Activated naive CD4-positive, alpha-beta T cell treated with anti-CD3 and anti-CD28 coated beads, Interleukin-2, amount 50 U/mL, for 72 hours (primary cell): Measurements from ENCODE around the gene CACNG6. TPM values are rescaled to one million over a fixed set of nuclear protein-coding genes. Genes with fewer than 3 reads are reported as not detected.
A peak's percentile ranks its signal among the peaks of the same experiment; 100 is the strongest.
"Not testable (repeated sequence)": the region's sequence is repeated elsewhere in the genome, so short reads cannot be mapped to it uniquely, and the experiment has no call there.

Source experiments
- ATAC-seq, 2 donors: fragments of 150-1000 bp; cut with Tn5 transposase; 2 replicates each; pipeline ENCODE4 v1.10.0; 2021; ENCODE audit warnings: mild to moderate bottlenecking in 2 of 2, moderate library complexity in 2 of 2
- DNase-seq, 2 donors: peaks; one replicate each; pipeline ENCODE4 v3.0.0; 2021 to 2022; ENCODE audit warnings: low spot score in 2 of 2
- H3K27ac Mint-ChIP-seq, 2 donors: one replicate each; pipeline ENCODE4 v1.8.0; 2022; ENCODE audit warnings: mild to moderate bottlenecking in 2 of 2, mixed read lengths in 2 of 2
- H3K36me3 Mint-ChIP-seq, 2 donors: one replicate each; pipeline ENCODE4 v1.8.0; 2022; ENCODE audit warnings: mixed read lengths in 2 of 2
- H3K9me3 Mint-ChIP-seq, 2 donors: one replicate each; pipeline ENCODE4 v1.8.0; 2022; ENCODE audit warnings: mixed read lengths in 2 of 2
- total RNA-seq, 2 donors: library from RNA; stranded (reverse); gene quantifications; one replicate each; pipeline ENCODE4 v1.2.3, GENCODE V29; 2022

Gene CACNG6
- total RNA-seq, 2 donors from 2014 or later: not detected

- DNase-seq (no peak), ATAC-seq (no peak)
- Mint-ChIP-seq H3K27ac (no peak overlapping the region), H3K9me3 (no peaks in the 10 kb centered on the region), H3K36me3 (no peaks in the 10 kb centered on the region)
Observed at GRCh38 chr19:54017261-54017660, 25.8 kb downstream of the CACNG6 start.

- Mint-ChIP-seq H3K9me3 (no peaks in the 10 kb centered on the region), H3K27ac (no peak overlapping the region)
Observed at GRCh38 chr19:54021363-54021762, 29.9 kb downstream of the CACNG6 start.

GRCh38 chr19:54021932-54022331 is 30.5 kb downstream of the CACNG6 start:
- no peaks in the 10 kb centered on the region for H3K36me3 Mint-ChIP-seq
- H3K9me3 Mint-ChIP-seq: no peaks in the 10 kb centered on the region
- ATAC-seq: no peak
- DNase-seq: no peak
- H3K27ac Mint-ChIP-seq: no peak overlapping the region

More at GRCh38 chr19:54021363-54021762, 29.9 kb downstream of the CACNG6 start:
- no peaks in the 10 kb centered on the region for H3K36me3 Mint-ChIP-seq
- DNase-seq (no peak), ATAC-seq (no peak)

GRCh38 chr19:54023191-54023590 is 31.8 kb downstream of the CACNG6 start:
- no peak for ATAC-seq
- Mint-ChIP-seq H3K9me3 (no peaks in the 10 kb centered on the region), H3K27ac (no peak overlapping the region), H3K36me3 (no peaks in the 10 kb centered on the region)
- DNase-seq: no peak

GRCh38 chr19:54024660-54025059 is 33.2 kb downstream of the CACNG6 start:
- H3K36me3 Mint-ChIP-seq: no peaks in the 10 kb centered on the region
- no peaks in the 10 kb centered on the region for H3K9me3 Mint-ChIP-seq
- ATAC-seq (no peak), DNase-seq (no peak)
- H3K27ac Mint-ChIP-seq: no peak overlapping the region

GRCh38 chr19:54026656-54027055 is 35.2 kb downstream of the CACNG6 start:
- no peak for ATAC-seq
- H3K9me3 Mint-ChIP-seq: no peaks in the 10 kb centered on the region
- no peaks in the 10 kb centered on the region for H3K36me3 Mint-ChIP-seq
- no peak overlapping the region for H3K27ac Mint-ChIP-seq
- DNase-seq: no peak

GRCh38 chr19:54029301-54029700 is 37.9 kb downstream of the CACNG6 start:
- no peak for ATAC-seq
- H3K27ac Mint-ChIP-seq: no peak overlapping the region
- no peaks in the 10 kb centered on the region for H3K9me3 Mint-ChIP-seq
- no peaks in the 10 kb centered on the region for H3K36me3 Mint-ChIP-seq
- no peak for DNase-seq

GRCh38 chr19:54029930-54030490 is 38.6 kb downstream of the CACNG6 start:
- Mint-ChIP-seq H3K36me3 (no peaks in the 10 kb centered on the region), H3K9me3 (no peaks in the 10 kb centered on the region), H3K27ac (no peak overlapping the region)
- DNase-seq (peak in 1 of 2 donors; percentile 60), ATAC-seq (peak; percentile 24 to 58)

- H3K27ac Mint-ChIP-seq: no peak overlapping the region
- DNase-seq (no peak), ATAC-seq (no peak)
- H3K36me3 Mint-ChIP-seq: no peaks in the 10 kb centered on the region
- H3K9me3 Mint-ChIP-seq: no peaks in the 10 kb centered on the region
Observed at GRCh38 chr19:54030895-54031586, 39.6 kb downstream of the CACNG6 start.

- no peak for DNase-seq
- Mint-ChIP-seq H3K36me3 (no peaks in the 10 kb centered on the region), H3K27ac (no peak overlapping the region), H3K9me3 (no peaks in the 10 kb centered on the region)
- ATAC-seq: no peak
Observed at GRCh38 chr19:54035215-54036178, 44.1 kb downstream of the CACNG6 start.

GRCh38 chr19:54036542-54036941 is 45.1 kb downstream of the CACNG6 start:
- not testable (repeated sequence) for ATAC-seq, H3K36me3 Mint-ChIP-seq, DNase-seq, H3K27ac Mint-ChIP-seq, H3K9me3 Mint-ChIP-seq

GRCh38 chr19:54040003-54040402 is 48.6 kb downstream of the CACNG6 start:
- ATAC-seq (no peak), DNase-seq (no peak)
- H3K27ac Mint-ChIP-seq: no peak overlapping the region

GRCh38 chr19:54041969-54042606 is 50.7 kb downstream of the CACNG6 start:
- no peak for DNase-seq
- H3K27ac Mint-ChIP-seq: no peak overlapping the region
- no peaks in the 10 kb centered on the region for H3K9me3 Mint-ChIP-seq
- no peaks in the 10 kb centered on the region for H3K36me3 Mint-ChIP-seq
- ATAC-seq: no peak

More at GRCh38 chr19:54040003-54040402, 48.6 kb downstream of the CACNG6 start:
- Mint-ChIP-seq H3K36me3 (no peaks in the 10 kb centered on the region), H3K9me3 (no peaks in the 10 kb centered on the region)

- no peak overlapping the region for H3K27ac Mint-ChIP-seq
- ATAC-seq (no peak), DNase-seq (no peak)
- no peaks in the 10 kb centered on the region for H3K36me3 Mint-ChIP-seq
- H3K9me3 Mint-ChIP-seq: no peaks in the 10 kb centered on the region
Observed at GRCh38 chr19:54042989-54043388, 51.6 kb downstream of the CACNG6 start.

GRCh38 chr19:54045771-54046170 is 54.3 kb downstream of the CACNG6 start:
- DNase-seq (no peak), ATAC-seq (no peak)
- H3K36me3 Mint-ChIP-seq: no peaks in the 10 kb centered on the region
- no peak overlapping the region for H3K27ac Mint-ChIP-seq
- H3K9me3 Mint-ChIP-seq: peaks cover 0 to 8% of the 10 kb centered on the region in 2 donors

GRCh38 chr19:54047616-54048015 is 56.2 kb downstream of the CACNG6 start:
- ATAC-seq: no peak
- DNase-seq: no peak
- peaks cover 0 to 8% of the 10 kb centered on the region in 2 donors for H3K9me3 Mint-ChIP-seq
- no peaks in the 10 kb centered on the region for H3K36me3 Mint-ChIP-seq
- no peak overlapping the region for H3K27ac Mint-ChIP-seq
